Type B pancreatic cell (in vitro differentiated cells): ENCODE data around the gene PTPRT. TPM values are rescaled to one million over a fixed set of nuclear protein-coding genes. Genes with fewer than 3 reads are reported as not detected.

Source experiments
- DNase-seq: peaks from one replicate; pipeline ENCODE4 v3.0.0; 2021; ENCODE audit warnings: mixed read lengths; ENCODE audit not compliant: unreplicated experiment; ENCODE audit errors: extremely low spot score
- H3K27ac Mint-ChIP-seq: 2 replicates; pipeline ENCODE4 v1.8.0; 2021; ENCODE audit warnings: mild to moderate bottlenecking, mixed read lengths
- H3K27me3 Mint-ChIP-seq: 2 replicates; pipeline ENCODE4 v1.8.0; 2021; ENCODE audit warnings: mixed read lengths
- H3K36me3 Mint-ChIP-seq: 2 replicates; pipeline ENCODE4 v1.8.0; 2021; ENCODE audit warnings: mixed read lengths
- H3K4me1 Mint-ChIP-seq: one replicate; pipeline ENCODE4 v1.8.0; 2021; ENCODE audit warnings: mixed read lengths; ENCODE audit not compliant: unreplicated experiment
- H3K4me3 Mint-ChIP-seq: 2 replicates; pipeline ENCODE4 v1.8.0; 2021; ENCODE audit warnings: mild to moderate bottlenecking, mixed read lengths
- H3K9me3 Mint-ChIP-seq: 2 replicates; pipeline ENCODE4 v1.8.0; 2021; ENCODE audit warnings: mixed read lengths
- CTCF ChIP-seq: fragments of 200-600 bp; sonication (generic); conservative IDR thresholded peaks from 2 replicates; pipeline ENCODE4 v1.5.0; 2021; ENCODE audit warnings: antibody characterized with exemption, mild to moderate bottlenecking
- total RNA-seq: library from RNA; stranded (reverse); gene quantifications from 2 replicates; pipeline ENCODE4 v1.2.1, GENCODE V29; 2021; ENCODE audit warnings: low replicate concordance

Gene PTPRT
- total RNA-seq, 1 donor from 2014 or later, result 7.0 TPM

GRCh38 chr20:43006651-43007375 lies 182.9 kb downstream of the PTPRT start:
- Mint-ChIP-seq H3K27ac (no peak overlapping the region), H3K4me3 (no peak overlapping the region), H3K36me3 (no peaks in the 10 kb centered on the region), H3K27me3 (peaks cover 3% of the 10 kb centered on the region), H3K4me1 (peaks cover 5% of the 10 kb centered on the region), H3K9me3 (no peaks in the 10 kb centered on the region)
- no peak for TF ChIP-seq CTCF
- no peak for DNase-seq

DNA sequence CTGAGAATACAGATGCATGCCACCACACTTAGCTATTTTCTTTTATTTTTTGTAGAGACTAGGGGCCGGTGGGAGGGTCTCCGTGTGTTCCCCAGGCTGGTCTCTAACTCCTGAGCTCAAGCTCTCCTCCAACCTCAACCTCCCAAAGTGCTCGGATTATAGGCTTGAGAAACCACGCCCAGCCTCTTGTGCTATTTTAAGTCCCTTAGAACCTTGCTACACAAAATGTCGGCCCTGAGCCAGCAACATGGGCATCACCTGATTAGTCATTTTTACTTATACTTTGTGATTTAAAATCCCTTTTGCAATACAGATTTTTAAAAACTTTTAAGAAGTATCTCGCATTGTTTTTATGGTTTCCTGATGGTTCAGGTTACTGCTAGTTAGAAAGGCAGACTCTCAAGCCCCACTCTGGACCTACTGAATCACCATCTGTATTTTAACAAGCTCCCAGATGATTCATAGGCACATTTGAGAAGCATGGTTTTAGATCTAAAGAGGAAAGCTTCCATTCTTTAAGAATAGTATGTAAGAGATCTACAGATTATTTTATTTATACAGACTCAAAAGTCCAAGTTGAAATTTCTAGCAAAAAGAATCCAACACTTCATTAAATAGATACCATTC lies 186.3 kb downstream of the PTPRT start:
- Mint-ChIP-seq H3K9me3 (no peaks in the 10 kb centered on the region), H3K27ac (no peak overlapping the region), H3K4me3 (no peak overlapping the region), H3K36me3 (no peaks in the 10 kb centered on the region), H3K4me1 (peaks cover 5% of the 10 kb centered on the region), H3K27me3 (peaks cover 3% of the 10 kb centered on the region)
- DNase-seq, result no peak
- TF ChIP-seq CTCF, result no peak

- DNase-seq, result no peak
- H3K4me3 Mint-ChIP-seq, result no peak overlapping the region
- no peak overlapping the region for H3K27ac Mint-ChIP-seq
- no peaks in the 10 kb centered on the region for H3K36me3 Mint-ChIP-seq
- no peak for TF ChIP-seq CTCF
- H3K9me3 Mint-ChIP-seq, result no peaks in the 10 kb centered on the region
- no peaks in the 10 kb centered on the region for H3K4me1 Mint-ChIP-seq
- H3K27me3 Mint-ChIP-seq, result no peaks in the 10 kb centered on the region
These were observed 193.6 kb downstream of the PTPRT start for GRCh38 chr20:42996141-42996540.

DNA sequence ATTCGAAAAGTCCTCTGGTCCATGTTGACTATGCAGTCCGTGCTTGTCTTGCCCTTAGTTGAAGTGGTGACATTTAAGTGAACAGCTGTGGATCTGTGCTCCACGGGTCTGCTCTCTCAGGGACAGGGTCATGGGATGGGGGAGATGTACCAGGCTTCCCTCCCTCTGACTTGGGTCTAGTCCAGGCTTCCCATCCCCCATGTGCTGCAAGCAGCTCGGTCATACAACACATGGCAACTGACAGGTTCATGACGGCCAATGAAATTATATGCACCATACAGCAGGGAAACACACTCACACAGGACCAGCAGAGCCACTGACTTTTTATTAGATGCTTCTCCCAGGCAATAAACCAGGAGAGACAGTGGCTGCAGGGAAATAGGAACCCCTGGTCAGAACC lies 201.4 kb downstream of the PTPRT start:
- TF ChIP-seq CTCF, result no peak
- H3K27me3 Mint-ChIP-seq, result peaks cover 3% of the 10 kb centered on the region
- DNase-seq, result no peak
- H3K4me1 Mint-ChIP-seq, result no peaks in the 10 kb centered on the region
- no peak overlapping the region for H3K27ac Mint-ChIP-seq
- no peaks in the 10 kb centered on the region for H3K9me3 Mint-ChIP-seq
- H3K36me3 Mint-ChIP-seq, result no peaks in the 10 kb centered on the region
- no peak overlapping the region for H3K4me3 Mint-ChIP-seq

- no peak for DNase-seq
- no peak for TF ChIP-seq CTCF
- Mint-ChIP-seq H3K27me3 (peaks cover 3% of the 10 kb centered on the region), H3K27ac (no peak overlapping the region), H3K9me3 (no peaks in the 10 kb centered on the region), H3K36me3 (no peaks in the 10 kb centered on the region), H3K4me3 (no peak overlapping the region), H3K4me1 (no peaks in the 10 kb centered on the region)
These were observed 202.2 kb downstream of the PTPRT start for GRCh38 chr20:42987376-42988114.
